Body of pancreas (tissue), 4 donors: Measurements from ENCODE around the gene VARS1. TPM values are rescaled to one million over a fixed set of nuclear protein-coding genes. Genes with fewer than 3 reads are reported as not detected.

ENCODE experiments used
- ATAC-seq: fragments of 150-250 bp; one replicate; pipeline ENCODE4 v1.9.1; 2016
- DNase-seq, 4 donors: peaks; one replicate each; pipeline ENCODE4 v3.0.0-alpha.2; 2019
- H3K27ac ChIP-seq, 4 donors: fragments of 200-600 bp; sonication (generic); 1 replicate in 3 of 4; 2 replicates in 1 of 4; pipeline versions ENCODE4 v1.5.1 to v1.6.1; 2016 to 2019; ENCODE audit warnings: mild to moderate bottlenecking in 1 of 4, mixed read lengths in 1 of 4, moderate library complexity in 1 of 4
- H3K27me3 ChIP-seq, 2 donors: fragments of 200-600 bp; sonication (generic); one replicate each; pipeline ENCODE4 v1.6.0; 2016; ENCODE audit warnings: mild to moderate bottlenecking in 1 of 2
- H3K36me3 ChIP-seq, 2 donors: fragments of 200-600 bp; sonication (generic); replicated peaks in 1 of 2; 2 replicates each; pipeline ENCODE4 v1.5.1; 2016; ENCODE audit warnings: low read depth in 2 of 2; ENCODE audit not compliant: insufficient read depth in 1 of 2
- H3K4me1 ChIP-seq: fragments of 200-600 bp; sonication (generic); one replicate; pipeline ENCODE4 v1.6.0; 2016
- H3K4me3 ChIP-seq, 2 donors: fragments of 200-600 bp; sonication (generic); 1 replicate in 1 of 2; 2 replicates in 1 of 2; pipeline ENCODE4 v1.5.1; 2016 to 2019
- H3K9me3 ChIP-seq, 3 donors: fragments of 200-600 bp; sonication (generic); 1 replicate in 2 of 3; 2 replicates in 1 of 3; pipeline ENCODE4 v1.5.1; 2016
- CTCF ChIP-seq, 7 experiments: fragments of 450-650 bp in 4 of 7; fragments of 200-600 bp in 3 of 7; sonication (generic) in 3 of 7; IDR thresholded peaks; one replicate each; pipeline ENCODE4 v1.5.1; 2016 to 2019; ENCODE audit warnings: antibody characterized with exemption in 7 of 7
- POLR2A ChIP-seq, 3 donors: fragments of 450-650 bp; IDR thresholded peaks; one replicate each; pipeline ENCODE4 v1.6.1; 2016; ENCODE audit warnings: antibody characterized with exemption in 3 of 3, mild to moderate bottlenecking in 2 of 3
- WGBS, 2 donors: methylation state at CpG; one replicate each; pipeline ENCODE4 v1.1.5; 2017; 5-methylcytosine and 5-hydroxymethylcytosine counted together
- intact Hi-C: fragments of 100-400 bp; cut with DNase I; formaldehyde crosslinking; loops from one replicate; pipeline ENCODE4 v1.15.1; 2023
- total RNA-seq, 2 donors: library from RNA; depleted of rRNA; stranded (reverse); fragments of >200 nt; gene quantifications; one replicate each; pipeline ENCODE4 v1.1.0, GENCODE V29; 2016

VARS1 gene
- total RNA-seq, 2 donors from 2014 or later: 39.2 to 67.6 TPM

- intact Hi-C loops: no loop called here
- peaks cover 0 to 29% of the 10 kb centered on the region in 2 donors for H3K36me3 ChIP-seq
- no peaks in the 10 kb centered on the region for H3K4me1 ChIP-seq
- no peak for ATAC-seq
- DNase-seq: no peak
- no peak overlapping the region for H3K27ac ChIP-seq
- H3K4me3 ChIP-seq: no peak overlapping the region
- H3K27me3 ChIP-seq: no peaks in the 10 kb centered on the region
- TF ChIP-seq POLR2A (IDR thresholded peaks at IDR 0.05) (no peak), CTCF (IDR thresholded peaks at IDR 0.05) (no peak)
- no peaks in the 10 kb centered on the region for H3K9me3 ChIP-seq
- WGBS, 2 donors: 91 to 96% methylated on average over 10 to 11 of the region's 11 CpGs
Observed at GRCh38 chr6:31785475-31785874, 10.1 kb downstream of the VARS1 start.

GRCh38 chr6:31784098-31784925 lies 11.2 kb downstream of the VARS1 start:
- no peak overlapping the region for H3K27ac ChIP-seq
- no peak overlapping the region for H3K4me3 ChIP-seq
- H3K9me3 ChIP-seq: no peaks in the 10 kb centered on the region
- 87 to 89% methylated on average over 14 to 15 of the region's 15 CpGs for whole genome bisulfite sequencing, 2 donors
- H3K36me3 ChIP-seq: peaks cover 4 to 38% of the 10 kb centered on the region in 2 donors
- TF ChIP-seq POLR2A (IDR thresholded peaks at IDR 0.05): no peak
- no peak for TF ChIP-seq CTCF (IDR thresholded peaks at IDR 0.05)
- ATAC-seq (no peak), DNase-seq (no peak)
- H3K27me3 ChIP-seq: no peaks in the 10 kb centered on the region
- intact Hi-C loops: no loop called here
- H3K4me1 ChIP-seq: no peaks in the 10 kb centered on the region

- Histone ChIP-seq H3K27ac (no peak overlapping the region), H3K4me3 (no peak overlapping the region), H3K9me3 (no peaks in the 10 kb centered on the region), H3K27me3 (no peaks in the 10 kb centered on the region), H3K36me3 (peaks cover 4 to 40% of the 10 kb centered on the region in 2 donors), H3K4me1 (peaks cover 4% of the 10 kb centered on the region)
- no peak for TF ChIP-seq POLR2A (IDR thresholded peaks at IDR 0.05)
- no peak for TF ChIP-seq CTCF (IDR thresholded peaks at IDR 0.05)
- ATAC-seq (no peak), DNase-seq (no peak)
- intact Hi-C loops: no loop called here
- 91% methylated on average over 28 of the region's 32 CpGs; no CpG with 5 or more reads in 1 of the 2 donors for whole genome bisulfite sequencing, 2 donors
Observed at GRCh38 chr6:31782126-31782855, 13.3 kb downstream of the VARS1 start.

GRCh38 chr6:31781244-31782125 lies 14.1 kb downstream of the VARS1 start:
- Histone ChIP-seq H3K27me3 (no peaks in the 10 kb centered on the region), H3K4me3 (no peak overlapping the region), H3K9me3 (no peaks in the 10 kb centered on the region), H3K4me1 (peaks cover 12% of the 10 kb centered on the region), H3K36me3 (peaks cover 4 to 40% of the 10 kb centered on the region in 2 donors), H3K27ac (no peak overlapping the region)
- intact Hi-C loops: no loop called here
- DNase-seq: no peak
- ATAC-seq: no peak
- WGBS, 2 donors: 84 to 92% methylated on average over 5 to 17 of the region's 23 CpGs
- TF ChIP-seq CTCF (IDR thresholded peaks at IDR 0.05) (no peak), POLR2A (IDR thresholded peaks at IDR 0.05) (no peak)
